ENCODE results near the gene MINK1. TPM values are rescaled to one million over a fixed set of nuclear protein-coding genes. Genes with fewer than 3 reads are reported as not detected.

MINK1 gene
- total and polyA plus RNA-seq, 2 of the 8 experiments (the other 6 are each of a cell fraction or from before 2014, with no cell fraction given), result 26.9 to 77.7 TPM

DNA sequence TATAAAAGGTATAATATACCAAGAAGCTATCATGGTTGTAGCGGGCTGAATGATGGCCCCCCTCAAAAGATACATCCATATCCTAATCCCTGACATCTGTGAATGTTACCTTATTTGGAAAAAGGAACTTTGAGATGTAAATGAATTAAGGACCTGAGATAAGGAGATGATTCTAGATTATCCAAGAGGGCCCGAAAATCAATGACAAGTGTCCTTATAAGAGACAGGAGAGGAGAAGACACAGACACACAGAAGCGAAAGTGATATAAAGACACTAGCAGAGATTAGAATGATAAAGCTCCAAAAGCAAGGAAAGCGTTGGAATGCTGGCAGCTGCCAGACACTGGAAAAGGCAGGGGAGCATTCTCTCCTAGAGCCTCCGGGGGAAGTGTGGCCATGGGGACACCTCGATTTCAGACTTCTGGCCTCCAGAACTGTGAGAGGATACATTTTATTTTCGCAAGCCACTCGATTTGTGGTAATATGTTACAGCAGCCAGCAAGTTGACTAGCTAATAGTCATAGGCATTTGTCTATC lies 86.4 kb downstream of the MINK1 start (continued):
- no peak for TF ChIP-seq POU5F1 (IDR thresholded peaks at IDR 0.05; ENCODE audit: low read depth, low read length)
- no peak for TF ChIP-seq POLR2A (IDR thresholded peaks at IDR 0.05; ENCODE audit: control extremely low read depth in 1 of 2, low read depth in 2 of 2, low read length in 2 of 2)
- no peak for TF ChIP-seq CHD7 (IDR thresholded peaks at IDR 0.05; ENCODE audit: insufficient replicate concordance, low read length)
